Immature natural killer cell (primary cell): ENCODE data around the gene CMC1. TPM values are rescaled to one million over a fixed set of nuclear protein-coding genes. Genes with fewer than 3 reads are reported as not detected.

Source experiments
- DNase-seq, 3 donors: peaks; one replicate each; pipeline ENCODE4 v3.0.0; 2022; ENCODE audit warnings: mixed read lengths in 1 of 3
- H3K27ac Mint-ChIP-seq, 6 donors: one replicate each; pipeline ENCODE4 v1.8.0; 2020; ENCODE audit warnings: mixed read lengths in 6 of 6, mild to moderate bottlenecking in 5 of 6, inconsistent platforms in 4 of 6, moderate library complexity in 3 of 6
- H3K27me3 Mint-ChIP-seq, 3 donors: one replicate each; pipeline ENCODE4 v1.8.0; 2020 to 2021; ENCODE audit warnings: low read depth in 3 of 3, mild to moderate bottlenecking in 3 of 3, mixed read lengths in 3 of 3, moderate library complexity in 3 of 3, inconsistent platforms in 1 of 3
- H3K36me3 Mint-ChIP-seq, 3 donors: one replicate each; pipeline ENCODE4 v1.8.0; 2020; ENCODE audit warnings: mixed read lengths in 3 of 3, inconsistent platforms in 2 of 3, mild to moderate bottlenecking in 2 of 3
- H3K4me1 Mint-ChIP-seq, 2 donors: one replicate each; pipeline ENCODE4 v1.8.0; 2020; ENCODE audit warnings: inconsistent platforms in 2 of 2, mild to moderate bottlenecking in 2 of 2, mixed read lengths in 2 of 2, moderate library complexity in 1 of 2
- H3K4me3 Mint-ChIP-seq, 5 donors: one replicate each; pipeline ENCODE4 v1.8.0; 2020; ENCODE audit warnings: mild to moderate bottlenecking in 5 of 5, mixed read lengths in 5 of 5, inconsistent platforms in 3 of 5, moderate library complexity in 3 of 5
- H3K9me3 Mint-ChIP-seq, 6 donors: one replicate each; pipeline ENCODE4 v1.8.0; 2020; ENCODE audit warnings: mild to moderate bottlenecking in 6 of 6, mixed read lengths in 6 of 6, inconsistent platforms in 4 of 6, moderate library complexity in 3 of 6
- polyA plus RNA-seq, 3 donors: library from polyadenylated mRNA; unstranded; fragments of 300-500 nt; fragmentation: Illumina TruSeq; gene quantifications; one replicate each; pipeline ENCODE4 v1.2.3, GENCODE V29; 2021

Gene CMC1
- polyA plus RNA-seq, 3 donors from 2014 or later: 471 to 902 (median 536) TPM

GRCh38 chr3:28326458-28326926 is 85.1 kb downstream of the CMC1 start:
- H3K27ac Mint-ChIP-seq: peak overlapping the region; percentile 81 to 91 (median 85)

GRCh38 chr3:28328188-28329151 is 87.1 kb downstream of the CMC1 start:
- H3K27ac Mint-ChIP-seq: peak overlapping the region; percentile 44 to 91 (median 77)
- no peaks in the 10 kb centered on the region for H3K9me3 Mint-ChIP-seq
- peaks cover 43 to 59% of the 10 kb centered on the region in 2 donors for H3K4me1 Mint-ChIP-seq
- peak; percentile 52 to 64 (median 57) for DNase-seq
- H3K36me3 Mint-ChIP-seq: peaks cover 11 to 18% (median 18%) of the 10 kb centered on the region in 3 donors
- peak overlapping the region in 4 of 5 donors; percentile 12 to 72 (median 58) for H3K4me3 Mint-ChIP-seq
- H3K27me3 Mint-ChIP-seq: peaks cover 0 to 8% (median 4%) of the 10 kb centered on the region in 3 donors

More at GRCh38 chr3:28326458-28326926, 85.1 kb downstream of the CMC1 start:
- Mint-ChIP-seq H3K4me3 (peak overlapping the region; percentile 49 to 77 (median 69)), H3K9me3 (no peaks in the 10 kb centered on the region), H3K36me3 (peaks cover 14 to 22% (median 18%) of the 10 kb centered on the region in 3 donors), H3K4me1 (peaks cover 54 to 77% of the 10 kb centered on the region in 2 donors), H3K27me3 (peaks cover 0 to 8% (median 4%) of the 10 kb centered on the region in 3 donors)
- peak; percentile 82 to 90 (median 87) for DNase-seq

DNA sequence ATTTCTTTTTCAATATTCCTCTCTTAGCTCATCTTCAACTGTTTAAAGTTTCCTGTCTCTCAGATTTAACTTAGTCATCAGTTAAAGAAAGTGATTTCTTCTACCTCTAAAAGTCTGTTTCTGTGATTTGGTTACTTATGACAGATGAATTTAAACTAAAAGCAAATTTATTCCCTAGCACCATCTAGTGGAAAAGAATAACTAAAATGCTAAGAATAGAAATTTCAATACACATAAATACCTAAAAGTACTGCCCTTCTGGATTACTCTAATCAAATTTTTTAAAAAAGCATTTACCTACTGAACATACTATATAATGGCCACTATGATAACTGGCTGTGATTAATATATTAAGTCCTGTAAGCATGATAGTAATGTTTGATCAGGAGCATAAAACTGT is 93.1 kb downstream of the CMC1 start:
- no peaks in the 10 kb centered on the region for H3K4me1 Mint-ChIP-seq
- H3K4me3 Mint-ChIP-seq: no peak overlapping the region
- no peak for DNase-seq
- no peaks in the 10 kb centered on the region for H3K9me3 Mint-ChIP-seq
- peaks cover 15 to 29% (median 20%) of the 10 kb centered on the region in 3 donors for H3K36me3 Mint-ChIP-seq
- H3K27me3 Mint-ChIP-seq: no peaks in the 10 kb centered on the region
- H3K27ac Mint-ChIP-seq: no peak overlapping the region

- no peak for DNase-seq
- Mint-ChIP-seq H3K4me1 (no peaks in the 10 kb centered on the region), H3K4me3 (no peak overlapping the region), H3K36me3 (peaks cover 15 to 29% (median 22%) of the 10 kb centered on the region in 3 donors), H3K27ac (peak overlapping the region in 1 of 6 donors; percentile 57), H3K27me3 (no peaks in the 10 kb centered on the region), H3K9me3 (no peaks in the 10 kb centered on the region)
These were observed 93.8 kb downstream of the CMC1 start for GRCh38 chr3:28335246-28335645.

DNA sequence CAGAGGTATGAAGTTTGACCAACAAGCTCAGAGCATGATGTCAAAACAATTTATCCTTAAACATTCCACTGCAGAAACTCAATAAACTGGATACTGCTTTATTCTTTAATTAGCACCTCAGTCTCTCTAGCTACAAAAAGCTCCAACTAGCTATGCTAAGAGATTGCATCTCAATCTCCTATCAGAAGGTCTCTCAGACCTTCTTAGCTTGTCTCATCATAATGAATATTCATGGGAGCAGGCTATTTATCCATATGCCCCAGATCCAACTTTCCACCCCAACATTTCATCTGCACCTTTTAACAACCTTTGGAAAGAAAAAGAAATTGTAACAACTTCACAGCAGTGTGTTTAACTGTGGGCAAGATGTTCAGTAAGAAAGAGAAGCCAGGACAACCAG is 95.8 kb downstream of the CMC1 start:
- H3K27me3 Mint-ChIP-seq: no peaks in the 10 kb centered on the region
- H3K4me1 Mint-ChIP-seq: peaks cover 0 to 6% of the 10 kb centered on the region in 2 donors
- no peak for DNase-seq
- H3K4me3 Mint-ChIP-seq: no peak overlapping the region
- H3K27ac Mint-ChIP-seq: peak overlapping the region in 1 of 6 donors; percentile 51
- H3K36me3 Mint-ChIP-seq: peaks cover 15 to 18% (median 17%) of the 10 kb centered on the region in 3 donors
- H3K9me3 Mint-ChIP-seq: no peaks in the 10 kb centered on the region

DNA sequence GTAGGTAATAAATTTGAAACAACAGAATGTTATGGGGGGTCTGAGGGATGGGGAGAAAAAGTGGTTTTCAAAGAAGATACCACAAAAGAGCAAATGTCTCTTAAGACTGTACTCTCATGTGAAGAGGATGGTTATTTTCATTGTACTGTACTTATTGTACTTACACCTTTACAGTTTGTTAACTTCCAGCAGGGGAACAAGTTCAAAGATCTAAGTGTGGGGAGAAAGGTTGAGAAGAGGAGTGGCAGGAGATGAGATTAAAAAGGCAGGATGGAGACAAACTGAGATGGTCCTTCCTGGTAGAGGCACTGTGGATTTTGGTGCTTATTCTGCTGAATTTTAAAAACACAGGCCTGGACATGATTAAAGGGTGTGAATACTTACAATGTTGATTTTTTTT is 101.7 kb downstream of the CMC1 start:
- Mint-ChIP-seq H3K36me3 (peaks cover 0 to 14% (median 4%) of the 10 kb centered on the region in 3 donors), H3K9me3 (no peaks in the 10 kb centered on the region), H3K27ac (peak overlapping the region in 2 of 6 donors; percentile 1 to 9), H3K4me1 (peaks cover 25 to 43% of the 10 kb centered on the region in 2 donors), H3K4me3 (no peak overlapping the region), H3K27me3 (peaks cover under 1 to 3% (median 2%) of the 10 kb centered on the region in 3 donors)
- no peak for DNase-seq

DNA sequence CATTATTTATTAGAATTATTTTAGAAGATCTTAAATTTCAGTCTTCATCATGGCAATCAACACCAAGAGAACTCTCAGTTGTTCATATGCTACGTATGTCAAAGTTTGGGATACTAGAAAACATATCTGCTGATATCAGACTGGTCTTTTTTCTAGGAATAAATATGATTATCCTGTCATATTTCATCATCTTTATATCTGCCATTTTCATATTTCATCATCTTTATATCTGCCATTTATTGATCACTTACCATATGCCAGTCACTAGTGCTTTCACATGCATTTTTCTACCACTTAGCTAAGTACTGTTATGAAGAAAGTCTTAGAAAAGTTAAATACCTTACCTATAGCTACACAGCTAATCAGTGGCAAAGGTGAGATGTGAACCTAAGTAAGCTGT is 104.3 kb downstream of the CMC1 start:
- peak overlapping the region in 3 of 6 donors; percentile 1 to 98 (median 14) for H3K27ac Mint-ChIP-seq
- peaks cover 0 to 5% (median 0%) of the 10 kb centered on the region in 3 donors for H3K36me3 Mint-ChIP-seq
- H3K4me1 Mint-ChIP-seq: peaks cover 42 to 62% of the 10 kb centered on the region in 2 donors
- DNase-seq: no peak
- peaks cover 14 to 15% (median 15%) of the 10 kb centered on the region in 3 donors for H3K27me3 Mint-ChIP-seq
- no peak overlapping the region for H3K4me3 Mint-ChIP-seq
- H3K9me3 Mint-ChIP-seq: peaks cover 0 to 3% (median 0%) of the 10 kb centered on the region in 6 donors

GRCh38 chr3:28347374-28348264 is 106.2 kb downstream of the CMC1 start:
- H3K27ac Mint-ChIP-seq: peak overlapping the region; percentile 95 to 99 (median 98)
- DNase-seq: peak in 1 of 3 donors; percentile 10
- H3K4me3 Mint-ChIP-seq: peak overlapping the region; percentile 94 to 99 (median 96)
- peaks cover 3 to 12% (median 10%) of the 10 kb centered on the region in 6 donors for H3K9me3 Mint-ChIP-seq
- H3K4me1 Mint-ChIP-seq: peaks cover 46 to 69% of the 10 kb centered on the region in 2 donors
- peaks cover 10 to 16% (median 15%) of the 10 kb centered on the region in 3 donors for H3K36me3 Mint-ChIP-seq
- H3K27me3 Mint-ChIP-seq: peaks cover 14 to 15% (median 15%) of the 10 kb centered on the region in 3 donors

- peak overlapping the region; percentile 95 to 99 (median 98) for H3K27ac Mint-ChIP-seq
- peaks cover 14 to 15% (median 15%) of the 10 kb centered on the region in 3 donors for H3K27me3 Mint-ChIP-seq
- H3K4me3 Mint-ChIP-seq: peak overlapping the region; percentile 94 to 99 (median 96)
- DNase-seq: no peak
- H3K36me3 Mint-ChIP-seq: peaks cover 10 to 18% (median 15%) of the 10 kb centered on the region in 3 donors
- H3K9me3 Mint-ChIP-seq: peaks cover 3 to 14% (median 11%) of the 10 kb centered on the region in 6 donors
- H3K4me1 Mint-ChIP-seq: peaks cover 45 to 63% of the 10 kb centered on the region in 2 donors
These were observed 106.8 kb downstream of the CMC1 start for GRCh38 chr3:28348265-28348628.

DNA sequence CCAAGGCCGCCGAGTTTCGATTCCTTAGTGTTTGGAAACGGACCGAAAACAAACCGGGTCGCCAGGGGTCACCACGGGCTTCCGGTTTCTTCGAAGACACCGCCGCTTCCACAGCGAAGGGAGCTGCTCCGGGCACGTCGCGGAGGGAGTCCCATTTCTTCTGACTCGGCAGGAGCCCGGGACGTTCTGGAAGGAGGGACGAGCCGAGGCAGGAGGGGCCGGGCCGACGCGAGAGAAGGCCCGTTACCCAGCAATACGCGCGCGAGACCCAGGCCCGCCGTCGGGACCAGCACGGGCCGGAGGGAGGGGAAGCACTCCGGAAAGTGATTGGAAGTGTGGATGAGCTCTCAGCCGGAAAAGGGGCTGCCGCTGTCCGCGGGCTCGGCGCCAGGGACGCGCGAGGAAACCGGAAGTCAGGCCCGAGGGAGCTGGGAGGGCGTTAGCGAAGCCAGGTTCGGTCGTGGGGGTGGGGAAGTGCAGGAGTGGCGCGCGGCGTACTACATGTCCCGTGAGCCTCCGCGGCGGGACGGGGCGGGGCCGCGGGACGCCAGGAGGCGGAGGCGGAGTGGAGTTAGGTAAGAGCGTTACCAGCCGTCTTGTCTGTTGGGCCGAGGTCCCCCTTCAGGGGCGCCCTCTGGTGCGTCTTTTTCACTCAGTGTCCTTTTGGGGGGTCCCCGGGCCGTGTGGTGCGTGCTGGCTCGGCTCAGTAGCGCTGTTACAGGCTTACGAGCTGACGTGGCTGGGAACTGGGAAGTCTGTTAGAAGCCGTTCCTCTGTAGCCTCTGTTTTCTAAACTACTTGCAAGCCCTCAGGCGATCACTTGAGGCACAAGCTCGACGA is 107.4 kb downstream of the CMC1 start, which contains the start of the genes AZI2 and ZCWPW2:
TSS of gene AZI2 (minus strand) at position 196 of the 840 bp plus-strand sequence. CDS start 8,207 bp downstream, outside the sequence.
TSS of gene ZCWPW2 (plus strand) at position 93 of the 840 bp plus-strand sequence. CDS start 64,348 bp downstream, outside the sequence.
- peak within 1 kb of the TSS; percentile 95 to 99 (median 98) for H3K27ac Mint-ChIP-seq
- H3K27me3 Mint-ChIP-seq: peaks cover 12 to 15% (median 15%) of the 10 kb centered on the region in 3 donors
- peak within 1 kb of the TSS; percentile 94 to 99 (median 96) for H3K4me3 Mint-ChIP-seq
- peaks cover 11 to 19% (median 19%) of the 10 kb centered on the region in 3 donors for H3K36me3 Mint-ChIP-seq
- H3K4me1 Mint-ChIP-seq: peaks cover 45 to 63% of the 10 kb centered on the region in 2 donors
- peaks cover 5 to 20% (median 16%) of the 10 kb centered on the region in 6 donors for H3K9me3 Mint-ChIP-seq
- DNase-seq: peak; percentile 92 to 94 (median 93)

- Mint-ChIP-seq H3K27ac (peak overlapping the region; percentile 95 to 99 (median 98)), H3K4me1 (peaks cover 45 to 63% of the 10 kb centered on the region in 2 donors)
These were observed 108.1 kb downstream of the CMC1 start for GRCh38 chr3:28349469-28350000.

More at GRCh38 chr3:28349469-28350000, 108.1 kb downstream of the CMC1 start:
- H3K4me3 Mint-ChIP-seq: peak overlapping the region; percentile 94 to 99 (median 96)
- peaks cover 13 to 23% (median 23%) of the 10 kb centered on the region in 3 donors for H3K36me3 Mint-ChIP-seq
- peaks cover 12 to 15% (median 15%) of the 10 kb centered on the region in 3 donors for H3K27me3 Mint-ChIP-seq
- DNase-seq: no peak
- peaks cover 8 to 24% (median 20%) of the 10 kb centered on the region in 6 donors for H3K9me3 Mint-ChIP-seq
